Keratinocyte (primary cell): ENCODE results near the gene TCEAL8. TPM values are rescaled to one million over a fixed set of nuclear protein-coding genes. Genes with fewer than 3 reads are reported as not detected.
"Not testable (repeated sequence)": the region's sequence is repeated elsewhere in the genome, so short reads cannot be mapped to it uniquely, and the experiment has no call there.

ENCODE experiments used
- DNase-seq: peaks from one replicate; pipeline ENCODE4 v3.0.0-alpha.2; 2011; ENCODE audit warnings: low read depth, missing footprints, low spot score
- FAIRE-seq: peaks from 2 replicates; lab custom pipeline; 2011; peaks lifted over from hg19 to GRCh38; lab: Jason Lieb, UNC
- H2AFZ ChIP-seq: 2 replicates; pipeline ENCODE4 v1.6.0; 2012; ENCODE audit warnings: low read length, control low read depth, inconsistent platforms; ENCODE audit not compliant: control insufficient read depth
- H3K27ac ChIP-seq: 2 replicates; pipeline ENCODE4 v1.5.1; 2011; ENCODE audit warnings: low read length; ENCODE audit not compliant: control insufficient read depth, insufficient read depth
- H3K27me3 ChIP-seq: 3 replicates; pipeline ENCODE4 v1.6.0; 2011; ENCODE audit warnings: low read length; ENCODE audit not compliant: control insufficient read depth, insufficient read depth; ENCODE audit errors: extremely low read depth
- H3K36me3 ChIP-seq, 2 experiments: 2 replicates in 1 of 2; 3 replicates in 1 of 2; pipeline ENCODE4 v1.5.1; 2011; ENCODE audit warnings: low read length in 2 of 2, mild to moderate bottlenecking in 1 of 2; ENCODE audit not compliant: control insufficient read depth in 2 of 2, insufficient read depth in 2 of 2; ENCODE audit errors: extremely low read depth in 1 of 2
- H3K4me1 ChIP-seq: 3 replicates; pipeline ENCODE4 v1.5.1; 2011; ENCODE audit warnings: low read length; ENCODE audit not compliant: control insufficient read depth, insufficient read depth; ENCODE audit errors: extremely low read depth
- H3K4me2 ChIP-seq: 3 replicates; pipeline ENCODE4 v1.6.0; 2011; ENCODE audit warnings: low read depth, low read length; ENCODE audit not compliant: control insufficient read depth, insufficient read depth; ENCODE audit errors: extremely low read depth
- H3K4me3 ChIP-seq, 3 experiments: fragments of 200-600 bp in 1 of 3; sonication (generic) in 1 of 3; 2 replicates in 2 of 3; 3 replicates in 1 of 3; pipeline ENCODE4 v1.5.1; 2011 to 2016; ENCODE audit warnings: low read length in 3 of 3, mild to moderate bottlenecking in 3 of 3, control low read depth in 2 of 3, inconsistent platforms in 1 of 3, low read depth in 1 of 3, mixed read lengths in 1 of 3, mixed run types in 1 of 3, moderate library complexity in 1 of 3; ENCODE audit not compliant: control insufficient read depth in 2 of 3, insufficient read depth in 2 of 3; ENCODE audit errors: extremely low read depth in 1 of 3
- H3K79me2 ChIP-seq: 2 replicates; pipeline ENCODE4 v1.6.0; 2012; ENCODE audit warnings: low read length; ENCODE audit not compliant: control insufficient read depth, insufficient read depth
- H3K9ac ChIP-seq: 3 replicates; pipeline ENCODE4 v1.6.0; 2011; ENCODE audit warnings: low read length; ENCODE audit not compliant: control insufficient read depth, insufficient read depth; ENCODE audit errors: extremely low read depth
- H3K9me1 ChIP-seq: 3 replicates; pipeline ENCODE4 v1.6.0; 2011; ENCODE audit warnings: low read length; ENCODE audit not compliant: control insufficient read depth, insufficient read depth; ENCODE audit errors: extremely low read depth
- H3K9me3 ChIP-seq: 2 replicates; pipeline ENCODE4 v1.5.1; 2012; ENCODE audit warnings: low read depth, low read length; ENCODE audit not compliant: control insufficient read depth
- H4K20me1 ChIP-seq: 3 replicates; pipeline ENCODE4 v1.6.0; 2011; ENCODE audit warnings: low read length; ENCODE audit not compliant: control insufficient read depth, insufficient read depth; ENCODE audit errors: extremely low read depth
- EZH2 ChIP-seq: IDR thresholded peaks from one replicate; pipeline ENCODE4 v1.6.1; 2012; ENCODE audit warnings: inconsistent platforms, mild to moderate bottlenecking, low read length, moderate library complexity
- dilution Hi-C: fragments of 300-500 bp; cut with MboI; formaldehyde crosslinking; loops from one replicate; pipeline ENCODE4 v1.7.0; 2020; ENCODE audit warnings: low sequenced_read_pairs; ENCODE audit not compliant: extremely low pct_ligation_motif_present
- polyA plus RNA-seq, 5 experiments: library from polyadenylated mRNA; depleted of rRNA in 3 of 5; stranded (reverse) in 3 of 5; stranded (forward) in 1 of 5; unstranded in 1 of 5; fragments of >200 nt; gene quantifications; 1 replicate in 1 of 5; 2 replicates in 3 of 5; 3 replicates in 1 of 5; pipeline versions ENCODE4 v1.2.1 to v1.2.3, GENCODE V29; 2011 to 2012; ENCODE audit warnings: missing spikeins in 2 of 5, low read depth in 1 of 5, low replicate concordance in 1 of 5
- TF ChIP-seq, protein P1 (sequence below), 3 experiments: IDR thresholded peaks in 1 of 3; conservative IDR thresholded peaks in 1 of 3; optimal IDR thresholded peaks in 1 of 3; 2 replicates in 2 of 3; 3 replicates in 1 of 3; pipeline versions ENCODE3 to v1.5.1; 2011; ENCODE audit warnings: low read length in 3 of 3, mild to moderate bottlenecking in 3 of 3, moderate library complexity in 2 of 3, control low read depth in 1 of 3, inconsistent platforms in 1 of 3; ENCODE audit not compliant: insufficient read depth in 2 of 3; ENCODE audit errors: extremely low read depth in 1 of 3

The TCEAL8 gene
- polyA plus RNA-seq, 1 donor (not counting 4 experiments of a cell fraction or from before 2014, with no cell fraction given) = 84.7 TPM

DNA sequence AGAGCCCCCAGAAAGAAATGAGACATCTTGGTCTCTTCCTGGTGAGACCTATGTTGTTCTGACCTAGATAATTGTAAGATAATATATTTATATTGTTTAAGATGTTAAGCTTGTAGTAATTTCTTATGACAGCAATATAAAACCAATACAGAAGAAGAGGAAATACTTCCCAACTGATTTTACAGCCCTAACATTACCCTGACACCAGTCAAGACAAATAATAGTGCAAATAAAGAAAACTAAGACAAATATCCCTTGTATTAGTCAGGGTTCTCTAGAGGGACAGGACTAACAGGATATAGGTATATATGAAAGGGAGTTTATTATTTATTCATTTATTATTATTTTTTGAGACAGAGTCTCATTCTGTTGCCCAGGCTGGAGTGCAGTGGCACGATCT is 18.7 kb downstream of the TCEAL8 start:
- Histone ChIP-seq H3K9ac (no peak overlapping the region), H3K4me2 (no peak overlapping the region)
- FAIRE-seq = no peak

DNA sequence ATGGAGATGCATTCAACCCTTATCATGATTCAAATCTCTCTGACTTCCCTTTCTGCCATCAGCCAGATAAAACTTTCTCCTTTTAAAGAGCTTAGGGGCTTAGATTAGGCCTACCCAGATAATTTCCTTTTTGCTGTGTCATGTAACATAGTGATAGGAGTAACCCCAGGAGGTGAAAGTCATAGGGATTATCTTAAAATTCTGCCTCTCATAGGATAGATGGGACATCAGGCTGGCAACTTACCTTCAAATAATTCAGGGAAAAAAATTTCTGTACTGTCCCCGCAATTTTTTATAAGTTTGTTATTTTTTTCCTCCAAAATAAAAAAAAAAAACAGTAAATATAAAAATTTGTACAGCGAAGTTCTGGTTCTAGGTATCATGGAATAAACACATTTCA is 19.3 kb downstream of the TCEAL8 start:
- H3K9me1 ChIP-seq, H4K20me1 ChIP-seq, H3K4me1 ChIP-seq, H3K79me2 ChIP-seq, H3K27ac ChIP-seq, H3K27me3 ChIP-seq, H3K4me3 ChIP-seq, H2AFZ ChIP-seq, H3K4me2 ChIP-seq, DNase-seq, FAIRE-seq, H3K36me3 ChIP-seq, H3K9ac ChIP-seq, dilution Hi-C loops, H3K9me3 ChIP-seq: not testable (repeated sequence)

More for the DNA sequence above, 18.7 kb downstream of the TCEAL8 start:
- H3K36me3 ChIP-seq = no peaks in the 10 kb centered on the region
- H3K9me3 ChIP-seq = no peaks in the 10 kb centered on the region
- H4K20me1 ChIP-seq = no peaks in the 10 kb centered on the region
- no peak overlapping the region for H2AFZ ChIP-seq
- no peak for DNase-seq
- dilution Hi-C loops = no loop called here
- H3K9me1 ChIP-seq = no peaks in the 10 kb centered on the region
- H3K27ac ChIP-seq = no peak overlapping the region
- no peaks in the 10 kb centered on the region for H3K79me2 ChIP-seq
- H3K4me1 ChIP-seq = no peaks in the 10 kb centered on the region
- no peaks in the 10 kb centered on the region for H3K27me3 ChIP-seq
- H3K4me3 ChIP-seq = no peak overlapping the region
- TF ChIP-seq, protein P1, sequence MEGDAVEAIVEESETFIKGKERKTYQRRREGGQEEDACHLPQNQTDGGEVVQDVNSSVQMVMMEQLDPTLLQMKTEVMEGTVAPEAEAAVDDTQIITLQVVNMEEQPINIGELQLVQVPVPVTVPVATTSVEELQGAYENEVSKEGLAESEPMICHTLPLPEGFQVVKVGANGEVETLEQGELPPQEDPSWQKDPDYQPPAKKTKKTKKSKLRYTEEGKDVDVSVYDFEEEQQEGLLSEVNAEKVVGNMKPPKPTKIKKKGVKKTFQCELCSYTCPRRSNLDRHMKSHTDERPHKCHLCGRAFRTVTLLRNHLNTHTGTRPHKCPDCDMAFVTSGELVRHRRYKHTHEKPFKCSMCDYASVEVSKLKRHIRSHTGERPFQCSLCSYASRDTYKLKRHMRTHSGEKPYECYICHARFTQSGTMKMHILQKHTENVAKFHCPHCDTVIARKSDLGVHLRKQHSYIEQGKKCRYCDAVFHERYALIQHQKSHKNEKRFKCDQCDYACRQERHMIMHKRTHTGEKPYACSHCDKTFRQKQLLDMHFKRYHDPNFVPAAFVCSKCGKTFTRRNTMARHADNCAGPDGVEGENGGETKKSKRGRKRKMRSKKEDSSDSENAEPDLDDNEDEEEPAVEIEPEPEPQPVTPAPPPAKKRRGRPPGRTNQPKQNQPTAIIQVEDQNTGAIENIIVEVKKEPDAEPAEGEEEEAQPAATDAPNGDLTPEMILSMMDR (optimal IDR thresholded peaks at IDR 0.05 in 1 of 3, IDR thresholded peaks at IDR 0.05 in 1 of 3, conservative IDR thresholded peaks at IDR 0.05 in 1 of 3; ENCODE audit: extremely low read depth in 1 of 3, insufficient read depth in 2 of 3, low read length in 3 of 3) = no peak
- TF ChIP-seq EZH2 = no peak

DNA sequence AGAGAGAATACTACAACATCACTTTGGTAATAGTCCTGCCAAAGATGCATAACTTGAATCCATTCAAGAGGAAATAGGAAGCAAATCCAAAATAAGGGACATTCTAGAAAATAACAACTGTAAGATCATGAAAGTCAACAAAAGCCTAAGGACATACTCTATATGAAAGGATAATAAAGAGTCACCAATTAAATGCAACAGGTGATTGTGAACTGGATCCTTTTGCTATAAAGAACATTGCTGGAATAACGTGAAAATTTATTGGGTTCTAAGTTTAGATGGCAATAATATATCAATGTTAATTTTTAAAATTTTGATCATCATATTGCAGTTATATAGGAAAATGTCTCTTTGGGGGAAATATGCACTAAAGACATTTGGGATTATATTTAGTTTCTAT is 20.1 kb downstream of the TCEAL8 start:
- FAIRE-seq (no peak), DNase-seq (no peak)
- no peaks in the 10 kb centered on the region for H3K36me3 ChIP-seq
- H2AFZ ChIP-seq = no peak overlapping the region
- no peaks in the 10 kb centered on the region for H3K9me1 ChIP-seq
- dilution Hi-C loops = no loop called here
- TF ChIP-seq, protein P1 (optimal IDR thresholded peaks at IDR 0.05 in 1 of 3, IDR thresholded peaks at IDR 0.05 in 1 of 3, conservative IDR thresholded peaks at IDR 0.05 in 1 of 3; ENCODE audit: extremely low read depth in 1 of 3, insufficient read depth in 2 of 3, low read length in 3 of 3) = no peak
- TF ChIP-seq EZH2 = no peak
- H3K27ac ChIP-seq = no peak overlapping the region
- no peaks in the 10 kb centered on the region for H3K27me3 ChIP-seq
- no peaks in the 10 kb centered on the region for H3K9me3 ChIP-seq
- no peaks in the 10 kb centered on the region for H4K20me1 ChIP-seq
- no peak overlapping the region for H3K4me2 ChIP-seq
- H3K4me1 ChIP-seq = no peaks in the 10 kb centered on the region
- no peaks in the 10 kb centered on the region for H3K79me2 ChIP-seq
- H3K9ac ChIP-seq = no peak overlapping the region
- no peak overlapping the region for H3K4me3 ChIP-seq
